ENCODE measurements around the gene METTL15. TPM values are rescaled to one million over a fixed set of nuclear protein-coding genes. Genes with fewer than 3 reads are reported as not detected.
"Not testable (repeated sequence)": the region's sequence is repeated elsewhere in the genome, so short reads cannot be mapped to it uniquely, and the experiment has no call there.

METTL15 gene
- total and polyA plus RNA-seq, 9 donors = 4.1 to 14.9 (median 11.2) TPM

DNA sequence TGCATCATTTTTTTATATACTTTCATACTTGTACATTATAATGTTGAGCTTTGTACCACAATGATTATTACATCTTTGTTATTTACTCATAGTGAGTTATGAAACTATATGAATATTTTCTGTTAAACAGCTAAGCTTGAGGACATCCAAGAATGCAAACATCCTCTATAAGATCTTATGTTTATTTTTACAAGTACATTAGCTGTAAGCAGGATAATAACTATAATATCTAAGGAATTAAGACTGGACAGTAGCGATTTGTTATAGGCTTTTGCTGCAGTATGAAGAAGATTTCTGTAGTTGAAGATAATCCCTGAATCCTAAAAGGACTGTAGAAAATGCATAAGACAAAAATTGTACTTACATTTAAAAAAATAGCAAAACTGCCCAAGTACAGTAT lies 176.0 kb downstream of the METTL15 start:
- TF ChIP-seq CTCF (IDR thresholded peaks at IDR 0.05) (no peak), POLR2A (IDR thresholded peaks at IDR 0.05) (no peak), EP300 (IDR thresholded peaks at IDR 0.05) (no peak)
- Histone ChIP-seq H3K4me1 (ENCODE audit: insufficient read depth) (no peaks in the 10 kb centered on the region), H3K27ac (no peak overlapping the region), H3K27me3 (no peaks in the 10 kb centered on the region), H3K4me3 (no peak overlapping the region), H3K36me3 (no peaks in the 10 kb centered on the region), H3K9me3 (no peaks in the 10 kb centered on the region)
- no peak for DNase-seq
- intact Hi-C loops (cut with DNase I) = no loop called here
- WGBS, 3 donors = 73 to 86% (median 82%) methylated on average over 1 of the region's 1 CpG

GRCh38 chr11:28289444-28289843 lies 181.3 kb downstream of the METTL15 start:
- H3K4me3 ChIP-seq = no peak overlapping the region

GRCh38 chr11:28290995-28291394 lies 182.8 kb downstream of the METTL15 start:
- H3K4me1 ChIP-seq (ENCODE audit: insufficient read depth); H3K27me3 ChIP-seq; H3K27ac ChIP-seq; DNase-seq; H3K4me3 ChIP-seq; H3K36me3 ChIP-seq; intact Hi-C loops (cut with DNase I); H3K9me3 ChIP-seq: not testable (repeated sequence)
- WGBS, 3 donors = 92 to 93% (median 92%) methylated on average over 7 of the region's 7 CpGs

More at GRCh38 chr11:28289444-28289843, 181.3 kb downstream of the METTL15 start:
- no peaks in the 10 kb centered on the region for H3K27me3 ChIP-seq
- no peaks in the 10 kb centered on the region for H3K4me1 ChIP-seq (ENCODE audit: insufficient read depth)
- no peak overlapping the region for H3K27ac ChIP-seq
- WGBS, 3 donors = 77 to 88% (median 85%) methylated on average over 1 of the region's 1 CpG
- DNase-seq = no peak
- intact Hi-C loops (cut with DNase I) = no loop called here
- H3K9me3 ChIP-seq = no peaks in the 10 kb centered on the region
- no peaks in the 10 kb centered on the region for H3K36me3 ChIP-seq
- TF ChIP-seq CTCF (IDR thresholded peaks at IDR 0.05) = no peak
- TF ChIP-seq EP300 (IDR thresholded peaks at IDR 0.05) = no peak
- no peak for TF ChIP-seq POLR2A (IDR thresholded peaks at IDR 0.05)

- Histone ChIP-seq H3K36me3 (no peaks in the 10 kb centered on the region), H3K9me3 (no peaks in the 10 kb centered on the region), H3K4me3 (no peak overlapping the region), H3K27ac (no peak overlapping the region), H3K27me3 (no peaks in the 10 kb centered on the region), H3K4me1 (ENCODE audit: insufficient read depth) (no peaks in the 10 kb centered on the region)
- 92 to 97% (median 97%) methylated on average over 2 of the region's 2 CpGs for WGBS, 3 donors
- no peak for TF ChIP-seq EP300 (IDR thresholded peaks at IDR 0.05)
- no peak for TF ChIP-seq CTCF (IDR thresholded peaks at IDR 0.05)
- TF ChIP-seq POLR2A (IDR thresholded peaks at IDR 0.05) = no peak
- intact Hi-C loops (cut with DNase I) = no loop called here
- no peak for DNase-seq
Observed at GRCh38 chr11:28296426-28296825, 188.2 kb downstream of the METTL15 start.

DNA sequence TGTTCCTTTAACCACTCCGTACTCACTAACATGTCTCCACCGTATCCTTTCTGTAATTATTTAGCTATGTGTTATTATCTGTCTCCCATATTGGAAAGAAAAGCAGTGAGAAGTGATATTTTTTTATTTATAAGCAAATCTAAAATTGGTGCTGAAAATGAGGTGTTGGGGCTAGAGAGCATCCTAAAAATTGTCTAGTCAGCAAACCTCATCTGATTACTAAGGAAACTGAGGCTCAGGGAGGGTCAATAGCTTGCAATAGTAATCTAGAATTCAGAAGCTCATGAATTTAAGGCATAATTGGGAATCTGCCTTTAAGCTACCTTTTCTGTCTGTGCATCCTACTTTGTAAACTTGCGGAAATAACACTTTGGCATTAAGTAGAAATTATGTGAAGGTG lies 190.0 kb downstream of the METTL15 start:
- Histone ChIP-seq H3K4me3 (no peak overlapping the region), H3K9me3 (no peaks in the 10 kb centered on the region), H3K27ac (no peak overlapping the region), H3K4me1 (ENCODE audit: insufficient read depth) (no peaks in the 10 kb centered on the region), H3K27me3 (no peaks in the 10 kb centered on the region), H3K36me3 (no peaks in the 10 kb centered on the region)
- 96 to 97% (median 97%) methylated on average over 3 of the region's 3 CpGs for WGBS, 3 donors
- intact Hi-C loops (cut with DNase I) = no loop called here
- TF ChIP-seq EP300 (IDR thresholded peaks at IDR 0.05) (no peak), CTCF (IDR thresholded peaks at IDR 0.05) (no peak), POLR2A (IDR thresholded peaks at IDR 0.05) (no peak)
- no peak for DNase-seq

All from ovary (tissue), 9 donors.